Uterus (tissue), 2 donors: Measurements from ENCODE around the gene SPATC1L.

Experiments used
- POLR2A ChIP-seq, 2 donors: fragments of 450-650 bp; IDR thresholded peaks; one replicate each; pipeline ENCODE4 v1.6.1; 2016; ENCODE audit warnings: antibody characterized with exemption in 2 of 2, mild to moderate bottlenecking in 1 of 2, moderate library complexity in 1 of 2
- TF ChIP-seq, protein P1 (sequence below), 4 experiments: fragments of 200-600 bp in 2 of 4; fragments of 450-650 bp in 2 of 4; sonication (generic) in 2 of 4; IDR thresholded peaks; one replicate each; pipeline ENCODE4 v1.5.1; 2016 to 2019; ENCODE audit warnings: antibody characterized with exemption in 4 of 4, mild to moderate bottlenecking in 2 of 4, moderate library complexity in 1 of 4

DNA sequence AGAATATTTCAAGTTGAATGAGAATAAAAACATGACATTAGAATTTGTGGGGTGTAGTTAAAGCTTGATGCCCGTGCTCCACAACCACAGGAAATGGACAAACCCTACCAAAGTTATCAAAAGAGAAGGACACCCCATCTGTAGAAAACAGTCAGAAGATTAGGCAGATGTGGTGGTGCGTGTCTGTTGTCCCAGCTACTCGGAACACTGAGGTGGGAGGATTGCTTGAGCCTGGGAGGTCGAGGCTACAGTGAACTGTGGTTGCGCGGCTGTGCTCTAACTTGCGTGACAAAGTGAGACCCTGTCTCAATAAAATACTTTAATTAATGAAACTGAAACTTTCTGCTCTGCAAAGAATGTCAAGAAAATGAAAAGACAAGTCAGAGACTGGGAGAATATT, 1.5 kb upstream of the SPATC1L start:
- TF ChIP-seq, protein P1, sequence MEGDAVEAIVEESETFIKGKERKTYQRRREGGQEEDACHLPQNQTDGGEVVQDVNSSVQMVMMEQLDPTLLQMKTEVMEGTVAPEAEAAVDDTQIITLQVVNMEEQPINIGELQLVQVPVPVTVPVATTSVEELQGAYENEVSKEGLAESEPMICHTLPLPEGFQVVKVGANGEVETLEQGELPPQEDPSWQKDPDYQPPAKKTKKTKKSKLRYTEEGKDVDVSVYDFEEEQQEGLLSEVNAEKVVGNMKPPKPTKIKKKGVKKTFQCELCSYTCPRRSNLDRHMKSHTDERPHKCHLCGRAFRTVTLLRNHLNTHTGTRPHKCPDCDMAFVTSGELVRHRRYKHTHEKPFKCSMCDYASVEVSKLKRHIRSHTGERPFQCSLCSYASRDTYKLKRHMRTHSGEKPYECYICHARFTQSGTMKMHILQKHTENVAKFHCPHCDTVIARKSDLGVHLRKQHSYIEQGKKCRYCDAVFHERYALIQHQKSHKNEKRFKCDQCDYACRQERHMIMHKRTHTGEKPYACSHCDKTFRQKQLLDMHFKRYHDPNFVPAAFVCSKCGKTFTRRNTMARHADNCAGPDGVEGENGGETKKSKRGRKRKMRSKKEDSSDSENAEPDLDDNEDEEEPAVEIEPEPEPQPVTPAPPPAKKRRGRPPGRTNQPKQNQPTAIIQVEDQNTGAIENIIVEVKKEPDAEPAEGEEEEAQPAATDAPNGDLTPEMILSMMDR (IDR thresholded peaks at IDR 0.05), result no peak
- no peak for TF ChIP-seq POLR2A (IDR thresholded peaks at IDR 0.05)
